Stromal cell of bone marrow (primary cell): ENCODE measurements around the gene GMCL1.
"Not testable (repeated sequence)": the region's sequence is repeated elsewhere in the genome, so short reads cannot be mapped to it uniquely, and the experiment has no call there.

Experiments
- DNase-seq: peaks from one replicate; pipeline ENCODE4 v3.0.0-alpha.2; 2012; ENCODE audit warnings: low read depth

Gene GMCL1

GRCh38 chr2:69848186-69848790 lies 18.8 kb downstream of the GMCL1 start:
- no peak for DNase-seq

DNA sequence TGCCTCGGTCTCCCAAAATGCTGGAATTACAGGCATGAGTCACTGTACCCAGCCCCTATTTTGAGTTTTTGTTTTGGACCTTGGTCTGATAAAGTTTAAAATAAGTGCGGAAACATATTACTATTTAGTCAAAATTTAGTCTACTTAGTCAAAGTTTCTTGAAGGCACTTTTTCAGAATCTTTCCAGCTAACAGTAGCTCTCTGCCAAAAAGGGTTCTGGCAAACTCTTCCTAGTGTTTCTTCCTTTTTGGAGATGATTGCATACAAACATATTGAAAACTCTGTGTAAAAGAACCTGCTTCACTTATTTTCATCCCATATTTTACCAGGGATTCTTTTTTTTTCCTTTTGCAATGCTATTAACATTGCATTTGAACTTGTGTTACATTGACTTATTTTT lies 28.8 kb downstream of the GMCL1 start:
- DNase-seq, result no peak

GRCh38 chr2:69863298-69863697 lies 33.8 kb downstream of the GMCL1 start:
- no peak for DNase-seq

DNA sequence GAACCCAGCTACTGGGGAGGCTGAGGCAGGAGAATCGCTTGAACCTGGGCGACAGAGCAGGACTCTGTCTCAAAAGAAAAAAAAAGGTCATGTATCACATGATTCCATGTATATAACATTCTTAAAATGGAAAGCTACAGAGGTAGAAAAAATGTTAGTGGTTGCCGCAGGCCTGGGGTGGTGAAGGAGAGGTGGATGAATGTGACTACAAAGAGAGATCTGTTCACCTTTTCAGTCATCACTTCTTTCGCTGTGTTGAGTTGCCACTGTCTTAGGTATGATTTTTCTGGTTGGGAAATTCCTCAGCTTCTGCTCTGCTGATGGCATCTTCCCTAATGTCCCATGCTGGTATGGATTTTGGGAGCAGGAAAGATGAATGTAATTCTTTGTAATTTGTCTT lies 59.0 kb downstream of the GMCL1 start:
- no peak for DNase-seq

DNA sequence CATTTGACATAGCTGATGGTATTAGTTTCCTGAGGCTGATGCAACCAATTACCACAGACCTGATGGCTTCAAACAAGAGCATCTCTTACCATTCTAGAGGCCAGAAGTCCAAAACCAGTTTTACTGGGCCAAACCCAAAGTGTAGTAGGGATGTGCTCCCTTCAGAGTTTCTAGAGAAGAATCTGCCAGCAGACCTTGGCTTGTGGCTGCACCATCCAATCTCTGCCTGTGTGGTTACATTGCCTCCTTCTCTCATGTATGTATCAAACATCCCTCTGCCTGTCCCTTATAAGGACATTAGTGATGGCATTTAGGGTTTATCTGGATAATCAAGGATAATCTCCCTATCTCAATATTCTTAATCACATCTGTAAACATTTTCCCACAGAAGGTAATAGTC lies 59.8 kb downstream of the GMCL1 start:
- no peak for DNase-seq

DNA sequence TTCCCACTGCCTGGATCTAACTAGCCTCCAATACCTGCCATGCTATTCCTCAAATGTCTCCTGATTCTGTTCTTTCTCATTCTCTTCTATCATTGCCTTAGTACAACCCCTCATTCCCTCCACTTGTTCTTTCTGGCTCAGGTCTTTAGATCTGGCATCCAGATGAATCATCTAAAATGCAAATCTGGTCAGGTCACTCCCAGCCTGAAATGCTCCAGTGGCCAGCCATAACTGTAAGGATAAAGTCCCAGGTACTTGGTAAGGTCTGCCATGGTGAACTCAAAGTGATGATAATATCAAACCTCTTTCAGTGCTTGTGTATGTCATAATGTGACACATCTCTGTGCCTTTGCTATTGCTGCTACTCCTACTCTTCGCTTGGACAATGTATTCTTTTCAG lies 61.4 kb downstream of the GMCL1 start:
- DNase-seq, result no peak

GRCh38 chr2:69892838-69893424 lies 63.5 kb downstream of the GMCL1 start:
- not testable (repeated sequence) for DNase-seq

GRCh38 chr2:69893684-69894551 lies 64.5 kb downstream of the GMCL1 start, which contains the start of gene SNRNP27:
TSS of gene SNRNP27 (plus strand) at chr2:69893956. CDS start at chr2:69893985, 29 bp downstream.
- DNase-seq, result peak; percentile 73

GRCh38 chr2:69894737-69895136 lies 65.3 kb downstream of the GMCL1 start:
- not testable (repeated sequence) for DNase-seq

GRCh38 chr2:69902213-69902922 lies 72.9 kb downstream of the GMCL1 start:
- DNase-seq, result no peak

GRCh38 chr2:69907216-69907615 lies 77.8 kb downstream of the GMCL1 start:
- DNase-seq, result no peak

- no peak for DNase-seq
These were observed 82.6 kb downstream of the GMCL1 start for GRCh38 chr2:69911985-69912563.

- peak; percentile 100 for DNase-seq
These were observed 84.9 kb downstream of the GMCL1 start for GRCh38 chr2:69914164-69914949.

- no peak for DNase-seq
These were observed 85.8 kb downstream of the GMCL1 start, which contains the start of gene MXD1 for GRCh38 chr2:69914950-69915945. TSS of gene MXD1 (plus strand) at chr2:69915109. CDS start at chr2:69915331, 222 bp downstream.

GRCh38 chr2:69916106-69916505 lies 86.6 kb downstream of the GMCL1 start:
- DNase-seq, result no peak

DNA sequence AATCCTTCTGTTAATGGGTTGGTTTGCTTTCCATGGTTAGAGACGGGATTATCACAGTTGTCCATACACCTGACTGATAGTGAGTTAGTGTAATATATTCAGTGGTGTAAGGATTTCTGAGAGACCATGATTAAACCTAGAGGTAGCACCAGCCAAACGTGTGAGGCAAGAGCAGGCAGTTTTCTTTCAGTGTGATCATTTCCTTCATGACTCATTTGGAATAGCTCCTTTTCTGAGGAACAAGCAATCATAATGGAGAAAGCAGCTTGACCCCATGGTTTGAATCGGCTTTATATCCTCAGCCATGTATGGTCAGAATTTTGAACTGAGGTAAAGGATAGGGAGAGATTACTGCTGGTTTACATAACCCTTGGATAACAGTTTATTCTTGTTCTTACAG lies 88.4 kb downstream of the GMCL1 start:
- DNase-seq, result peak; percentile 81

GRCh38 chr2:69918401-69918800 lies 88.9 kb downstream of the GMCL1 start:
- no peak for DNase-seq

DNA sequence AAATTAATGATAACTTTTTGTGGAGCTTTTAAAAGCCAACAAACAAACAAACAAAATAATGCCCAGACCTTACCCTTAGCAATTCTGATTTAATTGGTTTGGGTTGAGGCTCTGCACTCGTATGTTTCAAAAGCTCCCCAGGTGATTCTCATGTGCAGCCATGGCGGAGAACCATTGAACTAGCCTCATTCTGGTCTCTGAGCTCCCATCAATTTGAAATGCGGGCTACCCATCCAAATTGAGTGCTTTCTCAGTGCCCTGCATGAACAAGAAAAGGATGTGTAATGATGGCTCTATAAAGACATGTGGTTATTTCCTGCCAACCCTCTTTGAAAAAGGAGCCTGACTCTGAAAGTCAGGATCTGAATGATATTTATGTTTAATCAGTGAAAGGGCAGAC lies 93.7 kb downstream of the GMCL1 start:
- no peak for DNase-seq

DNA sequence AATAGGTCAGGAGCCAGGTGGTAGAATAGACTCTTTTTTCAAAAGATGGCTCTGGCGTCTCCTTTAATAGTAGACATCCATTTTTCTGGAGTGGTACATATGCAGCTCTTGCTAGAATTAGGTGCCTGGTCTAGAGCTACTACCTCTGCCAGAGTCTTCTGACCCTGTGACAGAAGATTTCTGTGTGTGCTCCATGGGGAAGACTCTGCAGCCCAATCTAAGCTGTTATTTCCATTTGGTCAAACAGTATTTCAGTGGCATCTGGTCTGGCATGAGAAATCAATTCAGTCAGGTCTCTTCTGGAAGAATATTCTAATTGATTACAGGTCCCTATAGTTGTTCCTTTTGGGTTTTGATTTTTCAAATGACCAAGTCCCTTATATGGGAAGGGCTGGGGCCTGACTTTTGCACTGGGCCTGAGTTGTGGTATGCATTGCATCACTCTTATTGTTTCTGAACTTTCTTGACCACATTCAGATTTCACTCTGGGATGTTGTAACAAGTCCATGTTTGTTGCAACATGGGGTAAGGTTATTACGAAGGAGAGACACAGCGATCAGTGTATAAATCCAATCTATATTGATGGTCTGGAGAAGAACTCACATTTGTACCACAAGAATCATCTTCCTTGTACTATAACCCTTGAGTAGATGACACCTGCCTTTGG lies 97.5 kb downstream of the GMCL1 start:
- DNase-seq, result peak; percentile 21
